SK-N-SH (cell line): ENCODE results near the gene TENT5A. TPM values are rescaled to one million over a fixed set of nuclear protein-coding genes. Genes with fewer than 3 reads are reported as not detected.

Experiments used
- CTCF ChIA-PET: fragments of 300-600, 350-600 bp; formaldehyde crosslinking; extraction: SDS; loops from one replicate; lab custom pipeline; 2021; lab: Yijun Ruan, JAX
- POLR2A ChIA-PET: fragments of 350-600 bp; sonication (Branson Sonifier 250); formaldehyde crosslinking; extraction: SDS; loops from one replicate; lab custom pipeline; 2020; ENCODE audit warnings: antibody characterized with exemption, inconsistent platforms; lab: Yijun Ruan, JAX
- DNase-seq: peaks from one replicate; pipeline ENCODE4 v3.0.0; 2012
- H2AFZ ChIP-seq: fragments of 200-600 bp; sonication (generic); 2 replicates; pipeline ENCODE4 v1.8.1; 2016; ENCODE audit warnings: antibody characterized with exemption, mild to moderate bottlenecking, low read depth
- H3F3A ChIP-seq: fragments of 200-600 bp; sonication (generic); replicated peaks from 2 replicates; pipeline ENCODE3; 2016; ENCODE audit warnings: antibody characterized with exemption, mild to moderate bottlenecking; ENCODE audit not compliant: insufficient read depth
- H3K27ac ChIP-seq, 2 experiments: fragments of 200-500 bp in 1 of 2; fragments of 200-600 bp in 1 of 2; sonication (Bioruptor generic) in 1 of 2; sonication (generic), shearing (Covaris generic) in 1 of 2; 2 replicates each; pipeline versions ENCODE4 v1.5.1 to v1.6.1; 2014 to 2016; ENCODE audit warnings: low read depth in 2 of 2, inconsistent platforms in 1 of 2, low read length in 1 of 2, mild to moderate bottlenecking in 1 of 2, mixed read lengths in 1 of 2
- H3K27me3 ChIP-seq: fragments of 200-600 bp; sonication (generic), shearing (Covaris generic); 2 replicates; pipeline ENCODE4 v1.6.1; 2016; ENCODE audit warnings: mixed run types; ENCODE audit not compliant: insufficient read depth
- H3K36me3 ChIP-seq, 2 experiments: fragments of 200-500 bp in 1 of 2; fragments of 200-600 bp in 1 of 2; sonication (Bioruptor generic) in 1 of 2; sonication (generic) in 1 of 2; replicated peaks in 1 of 2; 2 replicates each; pipeline versions ENCODE3 to v1.5.1; 2014 to 2016; ENCODE audit warnings: low read length in 1 of 2, mild to moderate bottlenecking in 1 of 2; ENCODE audit not compliant: insufficient read depth in 2 of 2, control insufficient read depth in 1 of 2
- H3K4me1 ChIP-seq, 2 experiments: fragments of 200-500 bp in 1 of 2; fragments of 200-600 bp in 1 of 2; sonication (Bioruptor generic) in 1 of 2; sonication (generic), shearing (Covaris generic) in 1 of 2; 2 replicates each; pipeline versions ENCODE4 v1.5.1 to v1.6.1; 2014 to 2016; ENCODE audit warnings: low read depth in 1 of 2, low read length in 1 of 2, mixed run types in 1 of 2; ENCODE audit not compliant: insufficient read depth in 2 of 2, control insufficient read depth in 1 of 2
- H3K4me2 ChIP-seq: fragments of 200-600 bp; sonication (generic), shearing (Covaris generic); 2 replicates; pipeline ENCODE4 v1.6.1; 2017; ENCODE audit warnings: mixed run types
- H3K4me3 ChIP-seq, 2 experiments: fragments of 200-500 bp in 1 of 2; fragments of 200-600 bp in 1 of 2; sonication (Bioruptor generic) in 1 of 2; sonication (generic), shearing (Covaris generic) in 1 of 2; 2 replicates each; pipeline versions ENCODE4 v1.5.1 to v1.8.1; 2014 to 2016; ENCODE audit warnings: low read depth in 2 of 2, inconsistent platforms in 1 of 2, low read length in 1 of 2, mild to moderate bottlenecking in 1 of 2, mixed read lengths in 1 of 2, moderate library complexity in 1 of 2
- H3K79me2 ChIP-seq: fragments of 200-600 bp; sonication (generic); 2 replicates; pipeline ENCODE4 v1.8.1; 2017; ENCODE audit warnings: mild to moderate bottlenecking; ENCODE audit not compliant: insufficient read depth
- H3K9ac ChIP-seq: fragments of 200-600 bp; sonication (generic); 2 replicates; pipeline ENCODE4 v1.6.1; 2017; ENCODE audit warnings: mixed run types
- H3K9me2 ChIP-seq: fragments of 200-600 bp; sonication (generic); 2 replicates; pipeline ENCODE4 v1.6.1; 2017; ENCODE audit warnings: mixed run types
- H3K9me3 ChIP-seq: fragments of 200-600 bp; sonication (generic); 2 replicates; pipeline ENCODE4 v1.6.1; 2017; ENCODE audit warnings: mixed run types, mild to moderate bottlenecking, moderate library complexity
- H4K20me1 ChIP-seq: fragments of 200-600 bp; sonication (generic); 2 replicates; pipeline ENCODE4 v1.6.1; 2017; ENCODE audit warnings: mild to moderate bottlenecking, mixed run types; ENCODE audit not compliant: insufficient read depth
- CHD2 ChIP-seq: fragments of 150-350 bp; IDR thresholded peaks from 2 replicates; pipeline ENCODE4 v1.6.1; 2018; ENCODE audit warnings: low read length; ENCODE audit not compliant: partially characterized antibody
- ELF1 ChIP-seq: IDR thresholded peaks from 2 replicates; pipeline ENCODE4 v1.4.0; 2012
- EP300 ChIP-seq, 2 experiments: IDR thresholded peaks; 2 replicates each; pipeline versions ENCODE4 v1.4.0 to v1.6.1; 2012; ENCODE audit warnings: borderline replicate concordance in 1 of 2, low read depth in 1 of 2, low read length in 1 of 2
- EZH2phosphoT487 ChIP-seq: fragments of 200-600 bp; sonication (generic); IDR thresholded peaks from 2 replicates; pipeline ENCODE4 v1.6.1; 2017; ENCODE audit warnings: low read depth, mixed run types, mild to moderate bottlenecking, antibody characterized with exemption, moderate library complexity, borderline replicate concordance
- FOSL2 ChIP-seq: IDR thresholded peaks from 2 replicates; pipeline ENCODE4 v1.4.0; 2012; ENCODE audit warnings: low read depth, mild to moderate bottlenecking, moderate library complexity, borderline replicate concordance
- FOXM1 ChIP-seq: IDR thresholded peaks from 2 replicates; pipeline ENCODE4 v1.4.0; 2012; ENCODE audit warnings: low read depth, mild to moderate bottlenecking
- GABPA ChIP-seq: IDR thresholded peaks from 2 replicates; pipeline ENCODE4 v1.4.0; 2012; ENCODE audit warnings: low read depth, mild to moderate bottlenecking
- IRF3 ChIP-seq: fragments of 150-350 bp; IDR thresholded peaks from 2 replicates; pipeline ENCODE4 v1.6.1; 2016; ENCODE audit warnings: mild to moderate bottlenecking, low read depth, low read length
- JUND ChIP-seq: IDR thresholded peaks from 2 replicates; pipeline ENCODE4 v1.4.0; 2012
- MEF2A ChIP-seq: IDR thresholded peaks from 2 replicates; pipeline ENCODE4 v1.4.0; 2012; ENCODE audit warnings: low read depth, borderline replicate concordance
- NFIC ChIP-seq: IDR thresholded peaks from 2 replicates; pipeline ENCODE4 v1.4.0; 2012; ENCODE audit warnings: borderline replicate concordance
- NRF1 ChIP-seq: IDR thresholded peaks from 2 replicates; pipeline ENCODE4 v1.6.1; 2012; ENCODE audit warnings: low read depth, mild to moderate bottlenecking, low read length
- POLR2AphosphoS5 ChIP-seq: IDR thresholded peaks from 2 replicates; pipeline ENCODE4 v1.6.1; 2012; ENCODE audit warnings: low read depth, low read length
- RAD21 ChIP-seq: IDR thresholded peaks from 2 replicates; pipeline ENCODE4 v1.6.1; 2012; ENCODE audit warnings: mild to moderate bottlenecking, low read length
- RCOR1 ChIP-seq: fragments of 150-350 bp; IDR thresholded peaks from 2 replicates; pipeline ENCODE4 v1.6.1; 2017; ENCODE audit warnings: antibody characterized with exemption, low read length
- RXRA ChIP-seq: IDR thresholded peaks from 2 replicates; pipeline ENCODE4 v1.4.0; 2012; ENCODE audit warnings: low read depth, mild to moderate bottlenecking, borderline replicate concordance
- SIN3A ChIP-seq: IDR thresholded peaks from 2 replicates; pipeline ENCODE4 v1.6.1; 2012; ENCODE audit warnings: low read depth, mild to moderate bottlenecking, low read length, moderate library complexity, borderline replicate concordance
- TCF12 ChIP-seq: IDR thresholded peaks from 2 replicates; pipeline ENCODE4 v1.4.0; 2012
- ZBTB33 ChIP-seq: IDR thresholded peaks from 2 replicates; pipeline ENCODE4 v1.4.0; 2012; ENCODE audit warnings: low read depth, borderline replicate concordance
- WGBS: methylation state at CpG from one replicate; pipeline ENCODE4 v1.1.6; 2017; ENCODE audit warnings: low lambda C conversion rate; 5-methylcytosine and 5-hydroxymethylcytosine counted together
- polyA plus RNA-seq, 3 experiments: library from polyadenylated mRNA; depleted of rRNA; stranded (reverse); fragments of >200 nt; gene quantifications; 2 replicates each; pipeline ENCODE4 v1.2.3, GENCODE V29; 2012
- TF ChIP-seq, protein P1 (sequence below): fragments of 200-600 bp; sonication (generic); IDR thresholded peaks from 2 replicates; pipeline ENCODE4 v1.6.1; 2017; ENCODE audit warnings: antibody characterized with exemption, mild to moderate bottlenecking, moderate library complexity
- TF ChIP-seq, protein P2 (sequence below): IDR thresholded peaks from 2 replicates; pipeline ENCODE4 v1.4.0; 2012; ENCODE audit warnings: low read depth, borderline replicate concordance
- TF ChIP-seq, protein P3 (sequence below): IDR thresholded peaks from 2 replicates; pipeline ENCODE4; 2012
- TF ChIP-seq, protein P4 (sequence below): IDR thresholded peaks from 2 replicates; pipeline ENCODE4 v1.4.0; 2012; ENCODE audit warnings: low read depth
- TF ChIP-seq, protein P5 (sequence below): IDR thresholded peaks from 2 replicates; pipeline ENCODE4 v1.6.1; 2012; ENCODE audit warnings: mild to moderate bottlenecking, low read depth, low read length, moderate library complexity

Gene TENT5A
- polyA plus RNA-seq, 1 of the 3 experiments (the other 2 are of a cell fraction) = 4.9 TPM

DNA sequence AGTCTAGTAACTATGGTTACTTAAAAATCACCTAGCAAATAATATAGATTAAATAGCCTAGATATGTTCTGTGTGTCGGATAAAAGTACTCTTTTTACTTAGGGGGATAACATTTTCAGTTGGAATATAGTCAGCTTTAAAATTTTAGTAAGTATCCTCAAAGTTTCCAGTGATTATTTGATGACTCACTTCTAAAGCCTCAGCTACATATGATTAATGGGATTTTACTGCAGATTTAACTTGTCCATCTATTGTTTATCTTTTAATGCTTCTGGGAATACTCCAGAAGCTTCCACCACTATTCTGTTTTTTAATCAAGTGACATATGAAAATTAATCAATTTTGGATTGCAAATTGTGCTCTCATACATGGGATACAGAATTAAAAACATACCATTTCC, 8.7 kb upstream of the TENT5A start:
- Histone ChIP-seq H2AFZ (no peak overlapping the region), H3K9ac (peak overlapping the region; percentile 27; the same call in 1 of the 2 replicates), H3K4me2 (peak overlapping the region; percentile 57), H3F3A (peaks cover 9% of the 10 kb centered on the region), H3K4me1 (peaks cover 22 to 32% of the 10 kb centered on the region in 2 experiments), H4K20me1 (no peaks in the 10 kb centered on the region), H3K79me2 (no peaks in the 10 kb centered on the region), H3K27ac (peak overlapping the region; percentile 68 to 90; a peak in 3 of 4 replicates), H3K9me3 (no peaks in the 10 kb centered on the region), H3K9me2 (no peaks in the 10 kb centered on the region), H3K36me3 (no peaks in the 10 kb centered on the region), H3K4me3 (no peak overlapping the region), H3K27me3 (no peaks in the 10 kb centered on the region)
- 6% methylated on average over 1 of the region's 1 CpG for WGBS
- CTCF ChIA-PET = interaction anchor here (0.6 kb wide), 1 partner anchor 9 kb away, joined by 3 read pairs; no protein-coding TSS in a partner anchor
- no peak for DNase-seq
- POLR2A ChIA-PET = no interaction called here
- TF ChIP-seq SIN3A (no peak), NFIC (no peak), EP300 (IDR thresholded peaks at IDR 0.05; ENCODE audit: borderline replicate concordance in 1 of 2, low read depth in 1 of 2, low read length in 1 of 2) (peak; percentile 43 to 71; a peak in 3 of 4 replicates), IRF3 (no peak), RCOR1 (no peak), RXRA (no peak), JUND (peak; percentile 87), TCF12 (peak; percentile 84), ELF1 (no peak), EZH2phosphoT487 (no peak), POLR2AphosphoS5 (no peak), CHD2 (no peak), FOSL2 (peak; percentile 81), GABPA (no peak), RAD21 (no peak), NRF1 (no peak), MEF2A (no peak), ZBTB33 (no peak), FOXM1 (no peak)
- TF ChIP-seq, protein P1, sequence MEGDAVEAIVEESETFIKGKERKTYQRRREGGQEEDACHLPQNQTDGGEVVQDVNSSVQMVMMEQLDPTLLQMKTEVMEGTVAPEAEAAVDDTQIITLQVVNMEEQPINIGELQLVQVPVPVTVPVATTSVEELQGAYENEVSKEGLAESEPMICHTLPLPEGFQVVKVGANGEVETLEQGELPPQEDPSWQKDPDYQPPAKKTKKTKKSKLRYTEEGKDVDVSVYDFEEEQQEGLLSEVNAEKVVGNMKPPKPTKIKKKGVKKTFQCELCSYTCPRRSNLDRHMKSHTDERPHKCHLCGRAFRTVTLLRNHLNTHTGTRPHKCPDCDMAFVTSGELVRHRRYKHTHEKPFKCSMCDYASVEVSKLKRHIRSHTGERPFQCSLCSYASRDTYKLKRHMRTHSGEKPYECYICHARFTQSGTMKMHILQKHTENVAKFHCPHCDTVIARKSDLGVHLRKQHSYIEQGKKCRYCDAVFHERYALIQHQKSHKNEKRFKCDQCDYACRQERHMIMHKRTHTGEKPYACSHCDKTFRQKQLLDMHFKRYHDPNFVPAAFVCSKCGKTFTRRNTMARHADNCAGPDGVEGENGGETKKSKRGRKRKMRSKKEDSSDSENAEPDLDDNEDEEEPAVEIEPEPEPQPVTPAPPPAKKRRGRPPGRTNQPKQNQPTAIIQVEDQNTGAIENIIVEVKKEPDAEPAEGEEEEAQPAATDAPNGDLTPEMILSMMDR = no peak
- TF ChIP-seq, protein P2, sequence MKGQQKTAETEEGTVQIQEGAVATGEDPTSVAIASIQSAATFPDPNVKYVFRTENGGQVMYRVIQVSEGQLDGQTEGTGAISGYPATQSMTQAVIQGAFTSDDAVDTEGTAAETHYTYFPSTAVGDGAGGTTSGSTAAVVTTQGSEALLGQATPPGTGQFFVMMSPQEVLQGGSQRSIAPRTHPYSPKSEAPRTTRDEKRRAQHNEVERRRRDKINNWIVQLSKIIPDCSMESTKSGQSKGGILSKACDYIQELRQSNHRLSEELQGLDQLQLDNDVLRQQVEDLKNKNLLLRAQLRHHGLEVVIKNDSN = no peak
- TF ChIP-seq, protein P3, sequence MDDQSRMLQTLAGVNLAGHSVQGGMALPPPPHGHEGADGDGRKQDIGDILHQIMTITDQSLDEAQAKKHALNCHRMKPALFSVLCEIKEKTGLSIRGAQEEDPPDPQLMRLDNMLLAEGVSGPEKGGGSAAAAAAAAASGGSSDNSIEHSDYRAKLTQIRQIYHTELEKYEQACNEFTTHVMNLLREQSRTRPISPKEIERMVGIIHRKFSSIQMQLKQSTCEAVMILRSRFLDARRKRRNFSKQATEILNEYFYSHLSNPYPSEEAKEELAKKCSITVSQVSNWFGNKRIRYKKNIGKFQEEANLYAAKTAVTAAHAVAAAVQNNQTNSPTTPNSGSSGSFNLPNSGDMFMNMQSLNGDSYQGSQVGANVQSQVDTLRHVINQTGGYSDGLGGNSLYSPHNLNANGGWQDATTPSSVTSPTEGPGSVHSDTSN = peak; percentile 93
- TF ChIP-seq, protein P4, sequence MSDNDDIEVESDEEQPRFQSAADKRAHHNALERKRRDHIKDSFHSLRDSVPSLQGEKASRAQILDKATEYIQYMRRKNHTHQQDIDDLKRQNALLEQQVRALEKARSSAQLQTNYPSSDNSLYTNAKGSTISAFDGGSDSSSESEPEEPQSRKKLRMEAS = no peak
- TF ChIP-seq, protein P5, sequence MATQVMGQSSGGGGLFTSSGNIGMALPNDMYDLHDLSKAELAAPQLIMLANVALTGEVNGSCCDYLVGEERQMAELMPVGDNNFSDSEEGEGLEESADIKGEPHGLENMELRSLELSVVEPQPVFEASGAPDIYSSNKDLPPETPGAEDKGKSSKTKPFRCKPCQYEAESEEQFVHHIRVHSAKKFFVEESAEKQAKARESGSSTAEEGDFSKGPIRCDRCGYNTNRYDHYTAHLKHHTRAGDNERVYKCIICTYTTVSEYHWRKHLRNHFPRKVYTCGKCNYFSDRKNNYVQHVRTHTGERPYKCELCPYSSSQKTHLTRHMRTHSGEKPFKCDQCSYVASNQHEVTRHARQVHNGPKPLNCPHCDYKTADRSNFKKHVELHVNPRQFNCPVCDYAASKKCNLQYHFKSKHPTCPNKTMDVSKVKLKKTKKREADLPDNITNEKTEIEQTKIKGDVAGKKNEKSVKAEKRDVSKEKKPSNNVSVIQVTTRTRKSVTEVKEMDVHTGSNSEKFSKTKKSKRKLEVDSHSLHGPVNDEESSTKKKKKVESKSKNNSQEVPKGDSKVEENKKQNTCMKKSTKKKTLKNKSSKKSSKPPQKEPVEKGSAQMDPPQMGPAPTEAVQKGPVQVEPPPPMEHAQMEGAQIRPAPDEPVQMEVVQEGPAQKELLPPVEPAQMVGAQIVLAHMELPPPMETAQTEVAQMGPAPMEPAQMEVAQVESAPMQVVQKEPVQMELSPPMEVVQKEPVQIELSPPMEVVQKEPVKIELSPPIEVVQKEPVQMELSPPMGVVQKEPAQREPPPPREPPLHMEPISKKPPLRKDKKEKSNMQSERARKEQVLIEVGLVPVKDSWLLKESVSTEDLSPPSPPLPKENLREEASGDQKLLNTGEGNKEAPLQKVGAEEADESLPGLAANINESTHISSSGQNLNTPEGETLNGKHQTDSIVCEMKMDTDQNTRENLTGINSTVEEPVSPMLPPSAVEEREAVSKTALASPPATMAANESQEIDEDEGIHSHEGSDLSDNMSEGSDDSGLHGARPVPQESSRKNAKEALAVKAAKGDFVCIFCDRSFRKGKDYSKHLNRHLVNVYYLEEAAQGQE = no peak
